Measurements from ENCODE around the gene FGF23.

Gene FGF23

DNA sequence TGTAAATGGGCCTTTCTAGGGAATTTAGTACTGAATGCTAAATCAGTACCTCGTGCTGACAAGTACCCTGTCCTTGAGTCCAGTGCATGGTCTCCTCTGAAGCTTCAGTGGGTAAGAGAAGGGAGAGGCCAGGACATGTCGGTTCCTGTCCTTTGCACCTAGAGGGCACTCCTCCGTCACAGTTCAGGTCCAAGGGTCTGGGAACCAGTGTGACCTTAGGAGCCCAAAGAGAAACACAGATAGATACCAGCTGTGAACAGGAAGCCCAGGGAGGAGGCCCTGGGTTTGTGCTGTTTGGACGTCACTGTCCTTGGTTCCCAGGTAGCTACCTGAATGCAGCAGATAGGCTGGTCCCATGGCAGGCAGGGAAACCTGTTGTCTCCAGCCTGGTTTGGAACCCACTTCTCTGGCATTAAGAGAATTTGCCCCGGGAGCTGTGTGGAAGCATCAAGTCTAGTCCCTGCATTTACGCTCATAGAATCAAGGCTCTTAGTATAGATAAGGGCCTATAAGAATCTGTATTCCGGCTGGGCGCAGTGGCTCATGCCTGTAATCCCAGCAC is 3.9 kb upstream of the FGF23 start:
- no peak for DNase-seq

DNA sequence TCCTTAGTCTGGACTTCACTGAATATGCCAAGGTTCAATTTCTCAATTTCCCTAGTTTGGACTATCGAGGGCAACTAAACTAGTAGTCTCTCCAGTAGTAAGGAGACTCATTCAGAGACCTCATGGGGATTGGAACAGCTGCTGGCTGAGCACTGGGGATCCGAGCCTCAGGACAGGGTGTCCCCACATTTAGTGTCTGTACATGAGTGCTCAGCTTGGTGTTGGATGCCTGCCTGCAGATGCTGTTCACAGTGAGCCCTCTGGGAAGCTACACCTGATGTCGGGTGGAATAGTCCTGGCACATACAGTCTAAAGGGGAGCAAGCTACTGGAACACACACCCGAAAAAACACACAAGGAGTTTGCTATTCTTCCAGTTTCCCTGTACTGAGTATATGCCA is 820 bp upstream of the FGF23 start:
- DNase-seq: no peak

DNA sequence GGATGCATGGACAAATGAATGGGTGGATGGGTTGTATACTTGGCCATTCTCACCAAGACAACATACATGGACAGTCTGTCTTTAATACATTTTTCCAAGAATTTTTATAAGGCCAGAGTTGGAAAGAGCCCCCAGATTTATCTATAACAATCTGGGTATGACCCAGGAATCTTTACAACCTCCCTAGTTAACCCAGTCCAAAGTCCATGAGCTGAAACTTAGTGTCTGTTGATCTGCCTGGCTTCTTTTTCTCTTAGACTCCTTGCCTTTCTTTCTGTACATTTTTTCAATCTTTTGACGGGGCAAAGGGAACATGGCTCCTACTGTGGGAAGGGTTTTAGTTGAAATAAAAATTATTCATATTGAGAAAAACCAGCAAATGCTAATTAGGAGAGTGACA is 740 bp downstream of the FGF23 start:
- DNase-seq: no peak

DNA sequence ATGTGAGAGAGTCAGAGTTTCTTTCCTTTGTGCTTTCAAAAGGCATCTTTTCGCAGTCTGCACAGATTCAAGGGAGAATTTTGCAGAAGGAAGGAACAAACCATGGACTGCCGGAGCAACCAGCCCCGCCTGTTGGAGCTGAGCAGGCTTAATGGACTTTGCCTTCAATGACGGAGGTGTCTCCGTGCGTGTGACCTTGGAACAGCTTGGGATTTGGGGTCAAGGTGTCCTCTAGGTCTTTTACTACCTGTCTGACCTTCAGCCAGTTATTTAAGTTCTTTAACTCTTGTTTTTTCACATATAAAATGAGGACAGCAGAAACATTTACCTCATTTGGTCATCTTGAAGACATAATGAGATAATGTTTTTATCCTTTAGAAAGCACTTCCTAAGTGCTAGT is 4.1 kb downstream of the FGF23 start:
- no peak for DNase-seq

DNA sequence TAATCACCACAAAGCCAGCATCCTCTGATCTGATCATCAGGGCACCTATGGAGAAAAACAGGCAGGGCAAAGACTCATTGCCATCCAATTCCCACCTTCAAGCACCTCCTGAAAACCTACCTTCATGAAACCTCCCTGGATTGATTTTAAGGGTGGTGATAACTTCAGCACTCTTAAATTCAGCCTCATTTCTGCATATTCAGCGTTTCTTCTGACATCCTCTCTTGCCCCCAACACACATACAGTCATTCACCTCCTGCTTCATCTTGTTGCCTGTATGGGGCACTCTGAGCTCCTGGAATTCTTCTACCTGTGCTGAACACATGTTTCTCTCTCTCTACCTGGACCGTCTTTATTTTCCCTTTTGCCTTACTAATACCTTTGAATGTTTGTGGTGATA is 6.9 kb downstream of the FGF23 start:
- no peak for DNase-seq

DNA sequence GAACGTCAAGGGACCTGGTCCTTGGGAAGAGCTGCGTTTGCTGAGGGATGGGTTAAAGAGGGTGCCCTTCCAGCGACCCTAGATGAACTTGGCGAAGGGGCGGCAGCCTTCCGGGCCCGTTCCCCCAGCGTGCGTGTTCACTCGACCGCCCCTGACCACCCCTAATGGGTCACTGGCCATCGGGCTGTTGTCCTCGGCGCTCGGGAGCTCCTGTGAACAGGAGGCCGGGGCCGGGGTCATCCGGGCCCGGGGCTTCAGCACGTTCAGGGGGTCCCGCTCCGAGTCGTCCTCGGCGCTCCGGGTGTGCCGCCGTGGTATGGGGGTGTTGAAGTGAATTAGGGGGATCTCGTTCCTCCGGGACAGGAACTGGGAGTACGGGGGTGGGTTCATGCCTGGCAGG is 9.2 kb downstream of the FGF23 start:
- DNase-seq: no peak

DNA sequence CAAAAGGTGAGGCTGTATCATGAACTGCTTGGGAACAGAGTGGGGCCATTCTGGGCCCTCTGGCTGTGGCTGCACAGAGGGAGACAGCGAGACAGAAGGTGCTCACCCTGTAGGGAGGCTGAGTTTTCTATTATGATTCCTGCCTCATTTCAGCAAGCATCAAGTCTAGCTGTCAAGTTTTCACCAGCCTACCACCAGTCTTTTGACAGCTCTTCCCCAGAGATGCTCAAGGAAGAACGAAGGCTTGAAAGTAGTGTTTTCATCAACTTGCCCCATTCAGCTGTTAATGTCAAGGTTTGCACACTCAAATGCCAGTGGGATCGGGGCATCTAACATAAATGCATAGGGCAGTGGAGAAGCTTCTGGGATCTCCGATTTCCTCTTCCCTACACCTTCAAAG is 10.0 kb downstream of the FGF23 start:
- DNase-seq: no peak

DNA sequence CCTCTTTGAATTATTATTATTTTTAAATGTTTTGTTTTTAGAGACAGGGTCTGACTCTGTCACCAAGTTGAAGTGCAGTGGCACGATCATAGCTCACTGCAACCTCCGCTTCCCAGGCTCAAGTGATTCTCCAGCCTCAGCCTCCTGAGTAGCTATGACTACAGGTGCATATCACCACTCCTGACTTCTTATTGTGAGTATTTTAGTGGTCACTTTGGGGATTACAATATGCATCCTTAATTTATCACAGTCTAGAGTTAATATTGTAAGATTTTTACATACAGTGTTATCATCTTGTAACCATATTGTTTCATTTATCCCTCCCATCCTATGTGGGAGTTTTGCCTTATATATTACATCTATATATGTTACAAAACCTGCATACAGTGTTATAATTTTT is 13.4 kb downstream of the FGF23 start:
- DNase-seq: no peak

DNA sequence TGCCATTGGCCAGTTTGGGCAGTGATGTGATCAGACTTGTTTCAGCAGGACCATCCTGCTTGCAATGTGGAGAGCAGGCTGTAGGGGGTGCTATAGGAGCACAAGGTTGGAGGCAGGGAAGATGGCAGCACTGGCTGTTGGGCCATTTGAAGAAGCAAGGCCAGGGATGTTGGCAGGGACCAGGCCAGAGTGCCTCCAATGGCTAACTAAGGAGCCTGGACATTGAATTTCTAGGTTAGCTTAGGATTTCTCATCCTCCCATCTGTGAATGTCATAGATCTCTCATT is 23.5 kb downstream of the FGF23 start:
- DNase-seq: no peak

DNA sequence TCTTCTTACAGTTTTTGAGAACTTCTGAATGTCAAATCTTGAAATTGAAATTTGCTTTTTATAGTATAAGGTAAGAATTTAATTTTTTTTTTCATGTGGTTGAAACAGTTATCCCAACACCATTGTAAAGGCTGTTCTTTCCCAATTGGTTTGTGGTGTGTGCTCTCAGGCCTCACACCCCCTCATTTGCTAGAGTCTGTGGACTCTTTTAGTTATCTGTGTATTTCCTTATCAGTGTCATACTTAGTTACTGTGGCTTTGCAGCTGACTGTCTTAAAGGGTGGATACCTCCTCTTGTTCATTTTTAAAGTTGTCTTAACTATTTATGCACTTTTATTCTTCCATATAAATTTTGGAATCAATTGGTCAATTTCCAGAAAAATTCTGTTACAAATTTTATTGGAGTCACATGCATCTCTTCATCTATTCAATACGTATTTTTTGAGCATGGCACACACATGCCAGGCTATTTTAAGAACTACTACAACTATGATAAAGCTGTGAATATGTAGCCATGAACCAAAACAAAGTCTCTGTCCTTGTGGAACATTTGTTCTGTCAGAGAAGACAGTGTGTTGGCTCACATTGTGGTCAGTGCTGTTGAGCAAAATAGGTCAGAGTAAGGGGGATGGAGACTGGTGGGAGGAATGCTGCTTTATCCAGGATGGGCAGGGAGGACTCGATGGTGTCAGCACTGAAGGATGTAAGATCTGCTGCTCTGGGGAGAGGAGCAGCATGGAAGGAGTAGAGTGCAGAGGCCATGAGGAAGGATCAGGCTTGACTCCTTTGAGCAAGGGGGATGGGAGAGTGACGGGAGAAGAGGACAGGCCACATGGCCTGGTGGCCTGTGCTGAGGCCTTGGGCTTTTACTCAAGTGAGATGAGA is 24.1 kb downstream of the FGF23 start:
- no peak for DNase-seq

DNA sequence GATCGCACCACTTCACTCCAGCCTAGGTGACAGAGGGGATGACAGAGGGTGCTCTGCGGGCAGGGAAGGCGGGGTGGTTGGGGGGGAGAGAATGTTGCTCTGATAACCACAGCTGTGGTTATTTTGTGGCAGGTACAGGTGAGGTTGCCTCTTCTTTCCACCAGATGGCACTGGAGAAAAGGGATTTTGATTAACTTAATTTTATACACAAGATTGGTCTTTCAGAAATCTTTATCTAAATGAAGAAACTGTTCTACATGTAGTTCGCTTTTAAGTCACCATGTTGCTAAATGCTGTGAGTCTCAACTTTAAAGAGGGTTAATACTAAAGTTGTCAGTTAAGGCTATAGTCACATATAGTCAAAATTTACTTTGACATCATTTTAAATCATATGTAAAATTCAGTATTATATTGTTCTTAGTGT is 25.7 kb downstream of the FGF23 start:
- DNase-seq: no peak

DNA sequence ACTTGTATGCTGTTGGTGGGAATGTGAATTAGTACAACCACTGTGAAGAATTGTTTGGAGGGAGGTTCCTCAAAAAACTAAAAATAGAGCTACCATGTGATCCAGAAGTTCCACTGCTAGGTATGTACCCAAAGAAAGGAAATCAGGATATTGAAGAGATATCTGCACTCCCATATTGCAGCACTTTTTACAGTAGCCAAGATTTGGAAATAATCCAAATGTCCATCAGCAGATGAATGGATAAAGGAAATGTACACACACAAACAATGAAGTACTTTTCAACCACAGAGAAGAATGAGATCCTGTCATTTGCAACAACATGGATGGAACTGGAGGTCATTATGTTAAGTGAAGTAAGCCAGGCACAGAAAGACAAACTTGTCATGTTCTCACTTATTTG is 32.6 kb downstream of the FGF23 start:
- no peak for DNase-seq

DNA sequence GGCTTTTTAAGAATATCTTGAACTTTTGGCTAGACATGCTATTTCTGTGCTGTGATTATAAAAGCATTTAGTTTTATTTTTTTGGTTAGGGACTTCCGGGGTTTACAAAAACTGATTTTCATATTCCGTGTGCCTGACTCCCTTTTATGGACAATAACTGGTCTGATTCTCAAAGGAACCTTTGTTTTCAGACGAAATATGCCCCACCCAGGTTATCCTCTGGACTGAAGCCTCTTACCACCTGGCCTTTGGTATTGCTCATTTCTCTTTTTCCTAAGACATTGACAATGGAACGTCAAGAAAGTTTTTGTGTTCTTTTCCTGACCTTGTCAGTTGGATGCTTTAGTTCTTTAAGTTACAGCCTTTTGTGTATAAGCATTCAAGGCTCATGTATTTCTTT is 47.7 kb downstream of the FGF23 start:
- no peak for DNase-seq

DNA sequence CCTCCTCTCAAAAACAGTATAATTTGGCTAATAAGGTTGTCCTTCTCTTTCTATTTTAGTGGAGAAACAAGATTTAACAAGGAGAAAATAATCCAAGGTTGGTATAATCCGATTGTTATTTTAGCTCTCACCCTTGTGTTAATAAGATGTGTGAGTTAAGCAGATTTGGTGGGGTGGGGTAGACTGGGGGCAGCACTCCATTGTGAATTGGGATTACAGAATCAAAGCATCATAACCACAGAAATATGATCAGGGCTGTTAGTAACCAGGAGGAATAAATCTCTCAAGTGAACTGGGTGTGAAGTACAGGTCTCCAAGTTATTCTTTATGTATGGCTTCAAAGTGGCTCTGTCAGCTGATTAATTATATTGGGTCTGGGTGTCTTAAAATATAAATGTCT is 48.3 kb downstream of the FGF23 start:
- no peak for DNase-seq

DNA sequence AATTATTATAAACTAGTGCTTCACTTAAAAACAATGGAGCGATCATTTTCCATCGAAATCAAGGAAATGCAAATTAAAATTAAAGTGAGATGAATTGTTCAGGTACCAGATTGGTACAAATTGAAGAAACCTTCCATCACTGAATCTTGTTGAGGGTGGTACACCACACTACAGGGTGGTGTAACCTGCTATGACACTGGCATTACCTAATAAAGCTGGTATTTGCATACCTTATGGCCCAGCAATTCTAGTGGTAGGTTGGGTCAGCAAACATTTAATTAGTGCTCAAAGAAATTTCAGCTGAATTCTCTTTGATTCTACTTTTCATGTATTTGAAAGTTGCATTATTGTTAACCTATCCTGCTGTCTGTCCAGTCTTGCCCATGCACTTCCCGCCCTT is 49.3 kb downstream of the FGF23 start:
- no peak for DNase-seq

DNA sequence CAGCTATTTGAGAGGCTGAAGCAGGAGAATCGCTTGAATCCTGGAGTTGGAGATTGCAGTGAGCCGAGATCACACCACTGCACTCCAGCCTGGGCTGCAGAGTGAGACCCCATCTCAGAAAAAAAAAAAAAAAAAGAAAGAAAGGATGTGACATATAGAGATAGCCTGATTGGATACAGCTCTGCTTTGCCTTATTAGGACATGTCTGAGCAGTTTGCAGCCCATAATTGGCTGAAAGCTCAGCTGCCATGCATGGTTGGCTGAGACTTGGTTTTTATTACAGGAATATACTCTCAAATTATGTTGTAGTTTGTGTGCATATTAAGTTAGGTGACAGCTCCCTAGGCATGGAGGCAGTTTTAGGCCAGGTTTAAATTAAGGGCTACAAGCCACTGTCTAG is 52.2 kb downstream of the FGF23 start:
- no peak for DNase-seq

DNA sequence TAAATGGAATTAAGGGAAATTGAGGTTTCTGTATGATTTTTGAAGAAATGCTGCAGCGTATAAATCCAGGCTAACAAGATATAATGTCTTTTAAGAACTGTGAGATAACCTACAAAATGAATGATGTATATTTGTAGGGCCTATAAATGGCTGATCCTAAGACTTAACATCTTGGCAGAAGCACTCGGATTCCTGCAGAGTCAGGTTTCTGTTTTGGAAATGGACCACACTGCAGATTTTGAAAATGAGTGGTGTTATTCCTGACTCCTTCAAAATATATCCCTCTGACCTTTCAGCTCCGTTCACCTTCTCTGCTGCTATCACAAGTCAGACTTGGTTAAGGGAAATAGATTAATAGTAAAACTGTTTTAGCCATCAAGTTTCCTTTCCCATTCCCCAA is 53.5 kb downstream of the FGF23 start:
- no peak for DNase-seq

DNA sequence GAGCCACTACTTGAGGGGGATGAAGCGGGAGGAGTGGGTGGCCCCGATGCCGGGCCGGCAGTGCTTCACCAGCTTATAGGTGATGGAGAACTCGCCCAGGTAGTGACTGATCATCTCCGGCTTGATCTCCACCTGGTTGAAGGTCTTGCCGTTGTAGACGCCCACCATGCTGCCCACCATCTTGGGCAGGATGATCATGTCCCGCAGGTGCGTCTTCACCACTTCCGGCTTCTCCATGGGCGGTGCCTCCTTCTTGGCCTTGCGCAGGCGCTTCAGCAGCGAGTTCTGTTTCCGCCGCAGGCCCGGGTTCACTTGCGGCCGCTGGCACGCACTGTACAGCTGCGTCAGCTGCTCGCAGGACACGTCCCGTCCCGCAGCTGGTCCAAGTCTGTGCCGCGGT is 55.1 kb downstream of the FGF23 start:
- no peak for DNase-seq

DNA sequence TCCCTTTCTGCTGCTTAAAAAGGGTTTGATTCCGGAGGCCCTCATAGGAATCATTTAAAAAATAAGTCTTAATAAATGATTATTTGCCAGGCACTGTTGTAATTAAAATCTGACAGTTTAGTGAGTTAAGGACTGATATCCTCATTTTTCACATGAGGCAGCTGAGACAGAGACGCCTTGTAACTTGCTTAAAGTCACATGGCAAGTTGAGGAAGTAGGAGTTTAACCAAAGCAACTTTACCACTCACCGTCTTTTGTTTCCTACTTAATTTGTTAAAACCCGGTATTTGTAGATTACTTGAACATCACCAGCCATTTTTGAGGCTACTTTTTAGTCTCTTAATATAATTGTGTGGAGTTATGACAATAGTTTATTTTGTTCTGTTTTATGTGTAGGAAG is 56.1 kb downstream of the FGF23 start:
- no peak for DNase-seq

DNA sequence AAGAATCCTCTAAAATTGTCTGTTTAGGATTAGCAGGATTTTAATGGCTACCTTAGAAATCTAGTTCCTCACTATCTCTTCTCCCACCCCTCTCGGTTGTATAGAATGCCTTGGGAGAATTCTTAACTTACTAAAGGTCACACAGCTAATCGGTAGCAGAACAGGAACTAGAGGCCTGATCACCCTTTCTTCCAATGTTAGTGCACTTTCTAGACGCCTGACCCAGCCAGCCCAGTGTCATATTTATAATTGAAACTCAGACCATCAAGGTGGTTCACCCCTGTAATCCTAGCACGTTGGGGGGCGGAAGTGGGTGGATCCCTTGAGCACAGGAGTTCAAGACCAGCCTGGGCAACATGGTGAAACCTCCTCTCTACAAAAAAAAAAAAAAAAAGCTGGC is 56.8 kb downstream of the FGF23 start:
- no peak for DNase-seq

DNA sequence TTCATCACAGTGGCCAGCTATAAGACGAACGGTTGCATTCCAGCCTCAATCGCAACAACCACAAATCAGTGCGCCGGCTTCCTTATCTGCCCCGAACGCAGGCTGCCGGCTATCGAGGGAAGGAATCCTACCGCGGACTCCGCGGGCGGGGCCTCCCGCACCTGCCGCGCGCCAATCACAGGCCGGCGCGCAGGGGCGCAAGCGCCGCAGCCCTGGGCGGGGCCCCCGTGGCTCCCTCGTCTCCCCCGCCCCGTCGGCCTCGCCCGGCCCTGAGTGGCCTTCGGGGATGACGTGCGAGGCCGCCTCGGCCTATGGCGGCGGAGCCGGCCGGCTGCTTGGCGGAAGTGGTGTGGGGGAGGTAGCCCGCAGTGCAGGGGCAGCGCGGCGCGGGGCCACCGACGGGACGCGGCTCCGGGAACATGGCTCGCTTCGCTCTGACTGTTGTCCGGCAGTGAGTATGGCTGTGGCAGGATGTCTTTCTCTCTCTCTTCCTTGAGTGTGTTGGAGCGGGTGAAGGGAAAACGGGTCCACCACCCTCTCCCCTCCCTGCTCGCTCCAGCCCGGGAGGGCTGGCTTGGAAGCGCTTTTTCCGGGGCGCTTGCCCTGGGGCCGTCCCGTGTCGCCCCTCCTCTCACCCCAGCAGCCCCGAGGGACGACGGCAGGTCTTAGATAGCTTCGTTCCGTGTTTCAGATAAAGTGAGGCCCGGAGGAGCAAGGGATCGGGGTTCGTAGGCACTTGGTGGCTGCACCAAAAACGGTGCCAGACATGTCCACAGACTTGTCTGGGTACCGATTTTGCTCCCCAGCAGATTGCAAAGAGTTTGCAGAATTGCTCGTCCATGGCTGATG is 58.4 kb downstream of the FGF23 start, which contains the start of gene TIGAR:
Gene TIGAR, plus strand, starts transcription at position 361 of the 849 bp plus-strand sequence. Its CDS starts 59 bp downstream, at position 420.
- DNase-seq: peak; percentile 93

DNA sequence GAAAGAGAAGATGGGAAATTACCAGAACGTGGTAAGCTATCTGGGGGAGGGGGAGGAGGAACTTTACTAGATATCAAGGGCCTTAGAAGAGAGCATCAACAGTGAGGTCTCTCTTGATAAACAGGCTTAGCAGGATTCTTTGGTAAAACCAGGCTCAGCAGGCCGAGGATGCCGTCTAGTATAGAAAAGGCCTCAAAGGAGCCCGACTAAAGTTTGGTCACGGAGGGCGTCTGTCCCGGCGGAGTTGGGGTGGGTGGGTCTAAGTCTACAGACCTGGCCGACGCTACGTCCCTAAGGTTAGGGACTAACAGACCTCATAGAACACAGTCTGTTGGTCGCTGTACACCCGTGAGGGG is 59.0 kb downstream of the FGF23 start:
- no peak for DNase-seq

All from activated gamma-delta T cell (primary cell).